Dedifferentiated amniotic fluid mesenchymal stem cell (primary cell): Measurements from ENCODE around the gene VTI1A.

ENCODE experiments used
- DNase-seq: peaks from one replicate; pipeline ENCODE4 v3.0.0-alpha.2; 2016; ENCODE audit errors: extremely low spot score

VTI1A gene

DNA sequence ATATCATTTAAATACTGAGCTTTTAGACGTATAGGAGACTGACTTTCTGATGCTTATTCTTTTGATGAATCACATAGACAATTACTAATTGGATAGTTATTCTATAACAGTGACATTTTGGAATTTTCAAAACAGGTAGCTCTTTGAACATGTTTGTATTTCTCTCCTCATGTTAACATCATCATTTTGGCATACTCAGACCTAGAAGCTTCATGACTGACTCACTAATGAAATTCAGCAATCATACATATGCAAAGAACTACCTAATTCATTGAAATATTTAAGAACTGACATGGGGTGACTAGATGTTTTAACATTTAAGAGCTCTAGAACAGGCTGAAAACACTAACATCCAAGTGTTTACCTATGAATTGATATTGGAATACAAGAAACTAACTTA is 192.3 kb downstream of the VTI1A start:
- DNase-seq = no peak

GRCh38 chr10:112640638-112641037 is 193.6 kb downstream of the VTI1A start:
- DNase-seq = no peak

GRCh38 chr10:112643600-112644264 is 196.7 kb downstream of the VTI1A start:
- no peak for DNase-seq

- DNase-seq = no peak
Observed at GRCh38 chr10:112644265-112644645, 197.2 kb downstream of the VTI1A start.

GRCh38 chr10:112649006-112649821 is 202.2 kb downstream of the VTI1A start:
- no peak for DNase-seq

- no peak for DNase-seq
Observed at GRCh38 chr10:112649822-112650152, 202.8 kb downstream of the VTI1A start.

DNA sequence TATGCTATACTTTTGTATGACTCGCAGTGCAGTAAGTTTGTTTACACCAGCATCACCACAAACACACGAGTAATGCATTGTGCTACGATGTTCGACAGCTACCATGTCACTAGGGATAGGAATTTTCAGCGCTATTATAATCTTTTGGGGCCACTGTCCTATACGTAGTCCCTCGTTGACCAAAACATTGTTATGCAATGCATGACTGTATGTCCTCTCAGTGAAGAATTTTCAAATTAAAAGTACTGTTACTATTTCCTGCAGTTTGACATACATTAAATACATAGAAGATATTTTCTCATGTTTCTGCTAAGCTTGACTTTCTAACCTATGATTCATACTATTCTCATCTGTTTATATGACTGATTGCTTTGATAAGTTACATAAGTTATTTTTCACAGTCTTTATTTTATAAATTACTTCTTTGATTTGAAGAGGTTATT is 203.6 kb downstream of the VTI1A start:
- no peak for DNase-seq

DNA sequence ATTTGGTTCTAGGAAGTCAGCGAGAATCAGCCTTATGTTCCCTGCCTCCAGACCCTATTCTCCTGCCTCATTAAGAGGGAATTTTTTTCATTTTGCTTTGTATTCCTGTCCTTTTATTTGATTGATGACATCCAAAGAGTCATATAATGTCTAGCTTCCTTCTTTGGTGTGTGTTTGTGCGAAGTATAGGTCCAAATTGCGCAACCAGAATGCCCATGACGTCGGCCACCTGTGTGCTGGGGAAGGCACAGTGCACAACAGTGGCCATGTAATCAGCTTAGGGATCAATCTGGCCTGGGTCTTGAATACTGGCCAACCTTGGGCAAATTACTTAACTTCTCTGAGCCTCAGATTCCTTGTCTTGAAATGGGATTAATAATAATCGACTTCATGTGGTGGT is 206.2 kb downstream of the VTI1A start:
- DNase-seq = no peak

DNA sequence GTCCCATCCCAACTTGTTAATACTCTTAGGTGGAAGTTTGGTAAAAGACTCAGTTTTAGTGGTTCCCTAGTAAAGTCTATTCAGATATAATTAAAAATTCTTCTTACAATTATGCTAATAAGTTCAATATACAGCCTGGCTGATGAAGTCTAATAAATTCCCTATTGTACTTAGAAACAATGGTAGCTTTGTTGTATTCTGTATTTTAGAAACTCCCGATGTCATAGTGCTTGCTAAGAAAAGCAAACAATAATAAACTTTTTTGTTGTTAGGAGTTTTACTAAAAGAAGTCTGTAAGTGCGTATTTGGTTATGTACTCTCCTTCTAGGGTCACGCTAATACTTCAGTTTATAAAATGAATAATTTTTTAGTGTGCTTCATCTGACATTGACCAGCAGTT is 206.8 kb downstream of the VTI1A start:
- no peak for DNase-seq

- DNase-seq = no peak
Observed at GRCh38 chr10:112654794-112655193, 207.8 kb downstream of the VTI1A start.

DNA sequence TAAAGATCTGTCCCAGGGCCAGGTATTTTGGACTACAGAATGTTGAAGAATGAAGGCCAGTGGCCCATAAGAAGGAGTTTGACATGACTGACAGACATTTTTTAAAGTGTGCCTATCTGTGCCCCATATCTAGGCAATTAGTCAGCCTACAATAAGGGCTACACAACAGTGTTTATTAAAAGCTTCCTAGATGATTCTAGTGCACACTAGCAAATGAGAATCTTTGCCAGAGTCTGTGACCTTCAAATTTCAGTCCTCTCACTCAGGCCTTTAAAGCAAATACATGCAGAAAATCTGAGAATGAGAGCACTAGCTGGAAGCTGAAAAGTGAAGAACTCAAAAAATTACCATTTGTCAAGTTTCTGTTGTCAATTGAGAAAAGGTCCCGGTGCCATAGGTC is 208.7 kb downstream of the VTI1A start:
- no peak for DNase-seq

DNA sequence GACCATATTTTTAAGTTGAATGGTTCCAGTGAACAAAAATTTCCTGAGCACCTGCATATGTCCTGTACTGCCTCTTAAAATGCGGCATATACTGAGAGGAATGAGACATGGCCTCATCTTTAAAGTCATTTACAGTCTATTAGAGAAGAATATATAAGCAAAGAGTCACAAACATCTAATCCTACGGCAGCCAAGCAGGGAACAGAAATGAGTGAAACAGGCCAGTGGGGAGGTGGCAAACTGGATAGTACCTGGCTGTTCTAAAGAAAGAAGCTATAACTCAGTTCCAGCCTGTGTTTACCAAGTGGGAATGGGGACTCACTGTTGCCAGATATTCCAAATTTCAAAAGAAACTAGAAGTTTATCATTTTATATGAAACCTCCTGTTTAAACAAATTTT is 211.4 kb downstream of the VTI1A start:
- no peak for DNase-seq

- DNase-seq = no peak
Observed at GRCh38 chr10:112658900-112659638, 212.1 kb downstream of the VTI1A start.

GRCh38 chr10:112663234-112664125 is 216.5 kb downstream of the VTI1A start:
- no peak for DNase-seq

DNA sequence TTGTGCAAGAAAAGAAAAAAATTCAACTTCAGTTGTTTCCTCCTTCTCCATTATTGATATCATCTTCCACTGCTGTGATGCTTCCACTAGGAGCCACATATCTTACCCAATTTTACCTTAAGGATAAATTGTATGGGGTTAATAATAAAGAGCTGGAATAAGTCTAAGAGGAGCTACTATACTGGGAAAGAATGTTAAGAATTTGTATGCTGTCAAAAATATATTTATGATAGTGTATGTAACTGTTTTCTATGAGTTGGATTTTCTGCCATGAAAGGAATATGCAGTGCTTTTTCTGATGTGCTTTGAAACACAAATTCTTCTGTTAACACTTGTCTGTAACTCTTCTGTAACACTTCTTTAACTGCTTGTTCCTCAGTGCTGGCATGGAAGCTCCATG is 219.1 kb downstream of the VTI1A start:
- no peak for DNase-seq

DNA sequence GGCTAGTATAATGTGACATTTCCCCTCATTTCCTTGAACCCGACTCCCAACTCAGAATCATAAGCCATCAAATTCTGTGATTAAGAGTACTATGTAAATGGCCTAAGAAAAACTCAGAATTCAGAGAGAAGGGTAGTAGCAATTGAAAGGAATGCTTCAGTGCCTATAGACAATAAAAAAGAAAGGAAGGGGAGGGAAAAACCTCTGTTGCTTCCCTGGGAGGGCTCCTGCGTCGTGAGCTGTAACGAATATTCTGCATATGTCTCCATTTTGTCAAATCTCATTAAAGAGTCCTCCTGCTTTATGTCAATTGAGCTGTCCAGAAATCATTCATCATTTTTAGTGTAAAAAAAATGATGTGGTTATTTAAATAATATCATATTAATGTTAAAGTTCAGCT is 223.0 kb downstream of the VTI1A start:
- DNase-seq = no peak

- no peak for DNase-seq
Observed at GRCh38 chr10:112671743-112672142, 224.7 kb downstream of the VTI1A start.

DNA sequence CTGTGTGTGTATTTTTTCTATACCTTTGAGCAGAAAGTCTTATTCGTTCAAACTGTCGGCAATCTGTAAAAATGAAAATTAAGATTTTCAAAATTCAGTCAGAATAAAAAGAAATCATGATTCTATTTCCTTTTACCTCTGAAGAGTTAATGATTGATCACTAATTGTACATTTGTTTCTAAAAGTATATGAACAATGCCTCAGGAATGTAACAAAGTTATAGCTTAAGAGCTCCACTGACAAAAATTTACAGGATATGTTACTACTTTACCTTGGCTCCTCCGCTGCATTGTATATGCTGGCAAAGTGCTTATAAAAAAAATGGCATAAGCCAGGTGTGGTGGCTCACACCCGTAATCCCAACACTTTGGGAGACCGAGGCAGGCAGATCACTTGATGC is 225.7 kb downstream of the VTI1A start:
- no peak for DNase-seq

- no peak for DNase-seq
Observed at GRCh38 chr10:112675560-112676083, 228.6 kb downstream of the VTI1A start.

GRCh38 chr10:112677689-112678088 is 230.7 kb downstream of the VTI1A start:
- no peak for DNase-seq

- DNase-seq = no peak
Observed at GRCh38 chr10:112678581-112678980, 231.6 kb downstream of the VTI1A start.

DNA sequence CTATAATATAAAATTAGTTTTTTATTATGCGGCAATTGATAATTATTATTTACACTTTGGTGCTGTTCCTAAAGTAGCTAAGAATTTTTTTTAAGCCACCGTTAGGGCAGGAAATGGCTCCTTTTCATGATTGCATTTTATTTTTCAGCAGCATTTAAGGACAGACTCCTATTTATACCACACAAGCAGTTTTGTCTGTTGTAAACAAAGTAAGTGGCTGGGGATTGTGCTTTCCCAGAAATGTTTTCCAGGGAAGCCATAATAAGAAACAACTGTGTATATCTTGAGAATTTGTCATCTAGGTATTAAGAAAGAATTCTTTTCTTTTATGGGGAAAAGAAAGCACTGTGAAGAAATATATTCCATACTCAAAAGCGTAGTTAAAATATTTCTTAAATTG is 232.0 kb downstream of the VTI1A start:
- no peak for DNase-seq
